H1 (cell line): ENCODE data around the gene ASH1L. TPM values are rescaled to one million over a fixed set of nuclear protein-coding genes. Genes with fewer than 3 reads are reported as not detected.

Experiments used
- BACH1 ChIP-seq: IDR thresholded peaks from 2 replicates; pipeline ENCODE4 v1.6.1; 2012; ENCODE audit warnings: low read length, improper control_type of control experiment
- GTF2F1 ChIP-seq: IDR thresholded peaks from 2 replicates; pipeline ENCODE4 v1.6.1; 2012; ENCODE audit warnings: low read depth, low read length, improper control_type of control experiment, borderline replicate concordance
- JUN ChIP-seq: IDR thresholded peaks from 2 replicates; pipeline ENCODE4 v1.6.1; 2011; ENCODE audit warnings: low read depth, mild to moderate bottlenecking, improper control_type of control experiment, low read length
- KDM4A ChIP-seq: IDR thresholded peaks from one replicate; pipeline ENCODE4 v1.7.1; 2012; ENCODE audit warnings: low read depth, mild to moderate bottlenecking, moderate library complexity, low read length, inconsistent platforms; ENCODE audit not compliant: severe bottlenecking
- KDM5A ChIP-seq: fragments of 200-600 bp; IDR thresholded peaks from 2 replicates; pipeline ENCODE4 v1.7.1; 2012; ENCODE audit warnings: mild to moderate bottlenecking, low read length, inconsistent platforms, mixed read lengths
- NRF1 ChIP-seq: IDR thresholded peaks from 2 replicates; pipeline ENCODE4 v1.6.1; 2011; ENCODE audit warnings: mild to moderate bottlenecking, low read depth, low read length, improper control_type of control experiment
- RFX5 ChIP-seq: IDR thresholded peaks from 2 replicates; pipeline ENCODE4 v1.6.1; 2011; ENCODE audit warnings: low read depth, low read length, improper control_type of control experiment, borderline replicate concordance
- SUZ12 ChIP-seq: fragments of 200-600 bp; sonication (generic); IDR thresholded peaks from 2 replicates; pipeline ENCODE4 v1.6.1; 2012; ENCODE audit warnings: mild to moderate bottlenecking, inconsistent platforms, low read length, moderate library complexity, mixed read lengths
- TAF7 ChIP-seq: optimal IDR thresholded peaks from 2 replicates; pipeline ENCODE3; 2011; ENCODE audit warnings: low read depth, mild to moderate bottlenecking, inconsistent platforms, low read length, moderate library complexity, borderline replicate concordance
- polyA plus RNA-seq, 7 experiments: library from polyadenylated mRNA; depleted of rRNA in 3 of 7; stranded (reverse) in 5 of 7; unstranded in 2 of 7; fragments of >200 nt in 5 of 7; fragments of 200-250 nt in 2 of 7; gene quantifications; 1 replicate in 5 of 7; 2 replicates in 1 of 7; 4 replicates in 1 of 7; pipeline versions ENCODE4 v1.2.1 to v1.2.3, GENCODE V29; 2011 to 2013; ENCODE audit warnings: missing spikeins in 2 of 7, mixed read lengths in 2 of 7
- total RNA-seq: library from RNA; stranded (reverse); fragmentation: NEBNext Ultra II Directional; extraction: Animal tissue kit (Norgen Biotek cat#: 25700); gene quantifications from 2 replicates; pipeline ENCODE4 v1.2.1, GENCODE V29; 2021

ASH1L gene
- total and polyA plus RNA-seq, 2 of the 8 experiments (the other 6 are each of a cell fraction or from before 2014, with no cell fraction given): 7.5 to 27.6 TPM

- TF ChIP-seq KDM4A: no peak
- TF ChIP-seq RFX5: no peak
- no peak for TF ChIP-seq BACH1
- no peak for TF ChIP-seq JUN
- no peak for TF ChIP-seq NRF1
- no peak for TF ChIP-seq SUZ12
- no peak for TF ChIP-seq TAF7
- TF ChIP-seq GTF2F1: no peak
- no peak for TF ChIP-seq KDM5A
- TF ChIP-seq, all 59 proteins: peak for 0
These were observed 236.0 kb downstream of the ASH1L start (continued) for GRCh38 chr1:155326631-155327037.
